ENCODE measurements around the gene CPEB1.

DNA sequence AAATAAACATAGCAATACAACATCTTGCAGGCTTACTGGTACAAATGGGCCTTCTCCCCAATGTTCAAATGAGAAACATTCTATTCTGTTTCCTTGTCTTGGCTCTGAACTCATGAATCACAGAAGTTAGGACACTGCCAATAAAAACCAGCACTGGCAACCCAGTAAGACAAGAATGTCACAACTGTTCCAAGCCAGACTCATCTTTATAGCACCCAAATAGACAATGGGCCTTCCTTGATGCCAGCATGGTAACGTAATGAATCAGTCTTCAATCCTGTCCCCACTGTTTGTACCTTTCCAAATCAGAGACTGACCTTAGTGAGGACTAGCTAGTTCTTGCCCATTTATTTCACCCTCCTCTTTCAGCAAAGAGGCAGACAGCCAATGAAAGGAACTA, 92.8 kb downstream of the CPEB1 start:
- TF ChIP-seq POLR2A (IDR thresholded peaks at IDR 0.05) (no peak), POLR2AphosphoS5 (IDR thresholded peaks at IDR 0.05) (no peak), EP300 (IDR thresholded peaks at IDR 0.05) (no peak)
- TF ChIP-seq, protein P1, sequence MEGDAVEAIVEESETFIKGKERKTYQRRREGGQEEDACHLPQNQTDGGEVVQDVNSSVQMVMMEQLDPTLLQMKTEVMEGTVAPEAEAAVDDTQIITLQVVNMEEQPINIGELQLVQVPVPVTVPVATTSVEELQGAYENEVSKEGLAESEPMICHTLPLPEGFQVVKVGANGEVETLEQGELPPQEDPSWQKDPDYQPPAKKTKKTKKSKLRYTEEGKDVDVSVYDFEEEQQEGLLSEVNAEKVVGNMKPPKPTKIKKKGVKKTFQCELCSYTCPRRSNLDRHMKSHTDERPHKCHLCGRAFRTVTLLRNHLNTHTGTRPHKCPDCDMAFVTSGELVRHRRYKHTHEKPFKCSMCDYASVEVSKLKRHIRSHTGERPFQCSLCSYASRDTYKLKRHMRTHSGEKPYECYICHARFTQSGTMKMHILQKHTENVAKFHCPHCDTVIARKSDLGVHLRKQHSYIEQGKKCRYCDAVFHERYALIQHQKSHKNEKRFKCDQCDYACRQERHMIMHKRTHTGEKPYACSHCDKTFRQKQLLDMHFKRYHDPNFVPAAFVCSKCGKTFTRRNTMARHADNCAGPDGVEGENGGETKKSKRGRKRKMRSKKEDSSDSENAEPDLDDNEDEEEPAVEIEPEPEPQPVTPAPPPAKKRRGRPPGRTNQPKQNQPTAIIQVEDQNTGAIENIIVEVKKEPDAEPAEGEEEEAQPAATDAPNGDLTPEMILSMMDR (IDR thresholded peaks at IDR 0.05): no peak

Data from suprapubic skin (tissue), 4 donors.